Measurements from ENCODE around the gene AFF3.
"Not testable (repeated sequence)": the region's sequence is repeated elsewhere in the genome, so short reads cannot be mapped to it uniquely, and the experiment has no call there.

Gene AFF3

GRCh38 chr2:100106460-100106859 lies 35.9 kb downstream of the AFF3 start:
- DNase-seq (ENCODE audit: low read depth in 2 of 2) = no peak

- DNase-seq (ENCODE audit: low read depth in 2 of 2) = no peak
These were observed 36.7 kb downstream of the AFF3 start for GRCh38 chr2:100105678-100106054.

GRCh38 chr2:100104718-100105677 lies 37.4 kb downstream of the AFF3 start:
- DNase-seq (ENCODE audit: low read depth in 2 of 2) = no peak

GRCh38 chr2:100104265-100104664 lies 38.1 kb downstream of the AFF3 start:
- DNase-seq (ENCODE audit: low read depth in 2 of 2) = not testable (repeated sequence)

- not testable (repeated sequence) for DNase-seq (ENCODE audit: low read depth in 2 of 2)
These were observed 38.7 kb downstream of the AFF3 start for GRCh38 chr2:100103527-100104252.

GRCh38 chr2:100102466-100103180 lies 39.8 kb downstream of the AFF3 start:
- DNase-seq (ENCODE audit: low read depth in 2 of 2) = not testable (repeated sequence)

GRCh38 chr2:100098855-100099254 lies 43.5 kb downstream of the AFF3 start:
- not testable (repeated sequence) for DNase-seq (ENCODE audit: low read depth in 2 of 2)

GRCh38 chr2:100097611-100098294 lies 44.6 kb downstream of the AFF3 start:
- not testable (repeated sequence) for DNase-seq (ENCODE audit: low read depth in 2 of 2)

GRCh38 chr2:100095845-100096244 lies 46.5 kb downstream of the AFF3 start:
- DNase-seq (ENCODE audit: low read depth in 2 of 2) = not testable (repeated sequence)

- not testable (repeated sequence) for DNase-seq (ENCODE audit: low read depth in 2 of 2)
These were observed 50.6 kb downstream of the AFF3 start for GRCh38 chr2:100091807-100092206.

- DNase-seq (ENCODE audit: low read depth in 2 of 2) = not testable (repeated sequence)
These were observed 56.6 kb downstream of the AFF3 start for GRCh38 chr2:100085744-100086143.

GRCh38 chr2:100083421-100084216 lies 58.8 kb downstream of the AFF3 start:
- DNase-seq (ENCODE audit: low read depth in 2 of 2) = not testable (repeated sequence)

- DNase-seq (ENCODE audit: low read depth in 2 of 2) = not testable (repeated sequence)
These were observed 60.0 kb downstream of the AFF3 start for GRCh38 chr2:100082302-100082978.

- no peak for DNase-seq (ENCODE audit: low read depth in 2 of 2)
These were observed 64.5 kb downstream of the AFF3 start for GRCh38 chr2:100077935-100078334.

GRCh38 chr2:100077456-100077855 lies 64.9 kb downstream of the AFF3 start:
- DNase-seq (ENCODE audit: low read depth in 2 of 2) = no peak

- no peak for DNase-seq (ENCODE audit: low read depth in 2 of 2)
These were observed 66.9 kb downstream of the AFF3 start for GRCh38 chr2:100075532-100075931.

- no peak for DNase-seq (ENCODE audit: low read depth in 2 of 2)
These were observed 69.3 kb downstream of the AFF3 start for GRCh38 chr2:100073110-100073509.

- no peak for DNase-seq (ENCODE audit: low read depth in 2 of 2)
These were observed 69.9 kb downstream of the AFF3 start for GRCh38 chr2:100072503-100072902.

- DNase-seq (ENCODE audit: low read depth in 2 of 2) = no peak
These were observed 70.9 kb downstream of the AFF3 start for GRCh38 chr2:100071335-100072043.

All from stimulated activated CD4-positive, alpha-beta T cell treated with anti-CD3 and anti-CD28 coated beads, Interleukin-1b, Interleukin-23, amount 100 ng/mL, for 4 hours (primary cell).